GM19438 (cell line): ENCODE data around the gene FOXK2.

Source experiments
- ATAC-seq: cut with Tn5 transposase; IDR thresholded peaks from one replicate; pipeline ENCODE4 v1.9.1; 2021; ENCODE audit warnings: low read depth; ENCODE audit not compliant: unreplicated experiment

FOXK2 gene

GRCh38 chr17:82601447-82602000 lies 82.0 kb downstream of the FOXK2 start:
- no peak for ATAC-seq

GRCh38 chr17:82602487-82602886 lies 83.0 kb downstream of the FOXK2 start:
- no peak for ATAC-seq

GRCh38 chr17:82602986-82603710 lies 83.6 kb downstream of the FOXK2 start:
- ATAC-seq, result no peak

GRCh38 chr17:82603981-82604448 lies 84.5 kb downstream of the FOXK2 start:
- ATAC-seq, result no peak

- no peak for ATAC-seq
Observed at GRCh38 chr17:82604532-82604931, 85.0 kb downstream of the FOXK2 start.

GRCh38 chr17:82605939-82606600 lies 86.5 kb downstream of the FOXK2 start:
- ATAC-seq, result no peak

- no peak for ATAC-seq
Observed at GRCh38 chr17:82608816-82609215, 89.3 kb downstream of the FOXK2 start.

- ATAC-seq, result no peak
Observed at GRCh38 chr17:82609655-82610054, 90.1 kb downstream of the FOXK2 start.

- no peak for ATAC-seq
Observed at GRCh38 chr17:82611140-82612058, 91.9 kb downstream of the FOXK2 start.

- ATAC-seq, result no peak
Observed at GRCh38 chr17:82613283-82614094, 94.0 kb downstream of the FOXK2 start.

GRCh38 chr17:82614095-82614631 lies 94.6 kb downstream of the FOXK2 start:
- no peak for ATAC-seq

- no peak for ATAC-seq
Observed at GRCh38 chr17:82615084-82616020, 95.8 kb downstream of the FOXK2 start.

GRCh38 chr17:82616021-82616711 lies 96.6 kb downstream of the FOXK2 start:
- no peak for ATAC-seq

- ATAC-seq, result no peak
Observed at GRCh38 chr17:82619211-82619610, 99.7 kb downstream of the FOXK2 start.

- ATAC-seq, result no peak
Observed at GRCh38 chr17:82619641-82620040, 100.1 kb downstream of the FOXK2 start.

GRCh38 chr17:82623707-82624106 lies 104.2 kb downstream of the FOXK2 start:
- no peak for ATAC-seq

GRCh38 chr17:82627405-82627804 lies 107.9 kb downstream of the FOXK2 start:
- ATAC-seq, result no peak

GRCh38 chr17:82629748-82630147 lies 110.2 kb downstream of the FOXK2 start:
- no peak for ATAC-seq
